NOMO-1 treated with dmso at 0.1 percent for 144 hours (cell line): Measurements from ENCODE around the gene FIBP.
A peak's percentile ranks its signal among the peaks of the same experiment; 100 is the strongest.

ENCODE experiments used
- DNase-seq: peaks from one replicate; lab custom pipeline; 2025; ENCODE audit not compliant: unreplicated experiment; lab: John Stamatoyannopoulos, UW

FIBP gene

DNA sequence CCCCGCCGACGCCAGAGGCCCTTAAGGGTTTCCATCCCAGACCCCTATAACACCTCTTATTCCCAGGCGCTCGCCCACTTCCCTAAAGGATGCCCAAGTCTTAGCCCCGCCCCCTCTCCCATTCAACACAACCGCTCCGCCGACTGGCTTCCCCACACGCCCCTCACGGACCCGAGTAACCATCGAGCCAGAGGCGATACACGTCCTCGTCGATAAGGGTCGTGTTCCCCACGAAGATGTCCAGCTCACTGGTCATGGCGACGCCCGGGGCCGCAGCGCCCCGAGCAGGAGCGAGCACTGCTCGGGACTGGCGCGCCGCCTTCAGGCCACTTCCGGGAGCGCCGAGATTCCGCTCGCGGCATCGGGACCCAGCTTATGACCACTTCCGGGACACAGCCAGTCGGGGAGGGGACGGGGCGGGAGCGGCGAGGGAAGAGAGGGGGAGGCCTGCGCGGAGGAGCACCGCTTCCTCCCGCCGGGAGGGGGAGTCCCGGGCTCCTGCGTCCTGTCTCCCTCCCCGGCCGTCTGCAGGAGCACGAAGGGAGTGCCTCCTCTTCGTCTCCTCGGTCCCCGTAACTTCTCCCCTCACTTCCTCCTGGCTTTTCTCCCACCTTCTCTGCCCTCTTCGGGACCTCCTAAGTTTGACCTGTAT is at the start of gene FIBP:
Gene FIBP (minus strand): TSS at position 309 of the 652 bp plus-strand sequence. CDS start 53 bp downstream, at position 256.
- DNase-seq: peak; percentile 95

DNA sequence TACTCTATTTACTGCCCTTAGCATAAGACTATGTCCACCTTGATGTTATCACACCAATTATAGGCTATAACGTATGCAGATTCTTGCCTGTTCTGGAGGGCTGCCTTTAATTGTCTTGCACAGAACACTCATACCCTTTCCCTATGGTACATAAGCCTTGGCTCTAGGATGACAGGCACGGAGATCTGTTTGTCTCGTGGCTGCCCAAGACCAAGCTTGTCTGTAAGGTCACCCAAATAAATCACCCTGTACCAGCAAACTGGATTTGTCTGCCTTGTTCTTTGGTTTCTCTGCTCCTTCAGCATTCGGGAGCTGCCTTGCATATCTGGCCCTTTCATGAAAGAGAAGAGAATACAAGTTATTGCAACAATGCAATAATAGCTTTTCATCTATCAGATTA is 49.5 kb upstream of the FIBP start:
- no peak for DNase-seq

GRCh38 chr11:65934014-65934413 is 45.7 kb upstream of the FIBP start:
- DNase-seq: no peak

GRCh38 chr11:65932558-65932919 is 44.3 kb upstream of the FIBP start:
- no peak for DNase-seq

- DNase-seq: no peak
These were observed 43.7 kb upstream of the FIBP start for GRCh38 chr11:65931773-65932557.

DNA sequence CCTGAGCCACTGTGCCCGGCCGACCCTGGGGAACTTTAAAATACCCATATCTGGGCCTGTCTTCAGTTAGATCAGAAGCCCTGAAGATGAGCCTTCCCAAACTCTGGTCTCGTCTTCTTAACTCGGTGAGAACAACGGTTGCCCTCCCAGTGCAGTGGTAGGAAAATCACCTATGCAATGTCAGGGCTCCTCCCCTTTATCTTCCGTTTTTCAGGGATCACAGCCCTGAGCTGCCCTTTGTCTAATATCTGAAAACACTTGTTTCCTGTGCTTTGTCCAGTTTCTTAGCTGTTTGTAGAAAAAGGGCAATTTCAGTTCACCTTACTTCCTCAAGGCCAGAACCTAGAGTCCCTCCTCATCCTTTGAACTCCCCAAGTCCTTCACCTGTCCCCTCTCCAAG is 40.4 kb upstream of the FIBP start:
- no peak for DNase-seq

GRCh38 chr11:65927904-65928397 is 39.7 kb upstream of the FIBP start:
- peak; percentile 57 for DNase-seq

DNA sequence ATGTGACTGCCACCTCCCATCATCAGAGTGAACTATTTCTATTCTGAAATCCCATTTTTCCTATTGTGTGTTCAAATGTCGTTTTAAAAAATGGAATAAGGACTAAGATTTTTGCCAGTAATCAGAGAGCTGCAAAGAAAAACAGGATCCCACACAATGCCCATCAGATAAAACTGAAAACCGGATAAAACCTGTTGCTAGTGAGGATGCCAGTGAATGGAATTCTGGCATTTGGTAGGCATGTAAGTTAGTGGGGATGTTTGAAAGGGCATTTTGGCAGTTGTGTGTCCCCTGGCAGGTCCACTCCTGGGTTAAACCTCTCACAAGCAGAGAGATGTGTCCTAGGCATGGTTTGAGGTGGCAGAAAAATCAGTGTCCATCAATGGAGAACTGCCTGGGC is 37.1 kb upstream of the FIBP start:
- no peak for DNase-seq

DNA sequence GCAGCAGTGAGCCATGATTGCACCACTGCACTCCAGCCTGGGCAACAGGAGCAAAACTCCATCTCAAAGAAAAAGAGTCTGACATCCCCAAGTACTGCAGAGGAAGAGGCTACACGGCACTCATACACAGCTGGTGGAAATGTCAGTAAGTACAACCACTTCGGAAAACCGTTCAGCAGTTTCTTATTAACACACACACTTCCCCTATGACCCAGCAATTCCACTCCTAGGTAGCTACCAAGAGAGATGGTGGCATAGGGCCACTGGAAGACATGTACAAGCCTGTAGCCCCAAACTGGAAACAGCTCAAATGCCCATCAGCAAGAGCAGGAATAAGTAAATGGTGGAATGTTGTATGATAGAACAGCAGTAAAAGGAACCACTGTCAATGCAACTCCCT is 34.3 kb upstream of the FIBP start:
- DNase-seq: no peak

DNA sequence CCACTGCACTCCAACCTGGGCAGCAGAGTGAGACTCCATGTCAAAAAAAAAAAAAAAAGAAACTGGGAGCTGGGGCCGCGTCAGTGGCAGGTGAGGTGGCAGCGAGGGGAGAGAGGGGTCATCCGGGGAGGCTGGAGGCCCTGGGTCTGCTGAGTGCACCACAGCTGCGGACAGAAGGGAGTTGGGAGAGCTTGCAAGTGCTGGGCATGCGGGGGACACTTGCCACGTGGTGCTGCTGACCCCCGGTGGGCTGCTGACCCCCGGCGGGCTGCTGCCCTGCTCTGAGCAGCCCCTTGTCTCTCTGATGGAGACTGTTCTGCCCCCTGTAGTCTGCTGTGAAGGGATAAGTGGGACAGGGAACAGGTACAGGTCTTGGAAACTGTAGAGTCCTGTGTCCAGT is 33.6 kb upstream of the FIBP start:
- no peak for DNase-seq

- DNase-seq: no peak
These were observed 32.8 kb upstream of the FIBP start for GRCh38 chr11:65921033-65921555.

GRCh38 chr11:65920372-65920802 is 32.1 kb upstream of the FIBP start:
- no peak for DNase-seq

GRCh38 chr11:65919573-65920371 is 31.5 kb upstream of the FIBP start:
- DNase-seq: peak; percentile 20

- peak; percentile 98 for DNase-seq
These were observed 30.9 kb upstream of the FIBP start, which contains the start of gene DRAP1 for GRCh38 chr11:65919141-65919572. Gene DRAP1, plus strand, starts transcription at chr11:65919426. Its CDS starts 76 bp downstream, at chr11:65919502.

DNA sequence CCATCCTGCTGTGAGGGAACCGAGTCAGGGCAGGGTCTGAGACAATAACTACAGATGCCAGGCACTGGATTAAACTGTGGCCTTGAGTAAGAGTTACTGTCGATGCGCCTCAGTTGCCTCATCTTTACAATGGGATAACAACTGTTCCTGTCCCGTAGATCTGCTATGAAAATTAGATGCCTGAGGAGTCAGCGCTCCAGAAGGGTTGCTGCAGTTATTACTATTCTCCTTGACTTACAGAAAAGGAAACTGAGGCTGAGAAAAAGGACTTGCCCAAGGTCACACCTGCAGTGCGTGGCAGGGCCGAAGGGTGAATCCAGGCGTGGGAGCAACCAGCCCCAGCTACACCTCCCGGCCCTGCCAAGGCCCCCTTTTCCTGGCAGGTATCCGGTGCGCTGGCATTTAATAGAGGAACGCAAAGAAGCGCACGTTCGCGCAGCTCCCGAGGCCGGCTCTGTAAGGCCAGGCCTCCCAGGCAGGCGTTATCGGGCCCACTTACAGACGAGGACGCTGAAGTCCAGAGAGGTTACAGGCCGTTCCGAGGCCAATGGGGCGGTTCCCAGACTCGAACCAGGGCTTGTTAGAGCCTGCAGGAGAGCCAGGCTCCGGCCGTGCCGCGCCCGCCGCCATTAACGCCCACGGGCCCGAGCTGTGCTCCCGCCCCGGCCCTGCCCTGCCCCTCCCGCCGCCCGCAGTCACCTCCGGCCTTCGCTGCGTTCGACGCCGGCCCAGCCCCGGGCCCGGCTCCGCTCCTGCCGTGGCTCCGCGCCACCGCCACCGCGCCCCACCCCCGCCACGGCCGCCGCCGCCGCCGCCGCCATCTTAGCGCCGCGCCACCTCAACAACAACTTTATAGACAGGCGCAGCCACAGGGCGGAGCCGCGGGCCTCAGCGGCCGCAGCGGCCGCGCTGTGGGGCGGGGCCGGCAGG is 30.2 kb upstream of the FIBP start, which contains the start of gene C11orf68:
Gene C11orf68 (minus strand): TSS at position 852 of the 930 bp plus-strand sequence. CDS start 31 bp downstream, at position 821.
- no peak for DNase-seq

DNA sequence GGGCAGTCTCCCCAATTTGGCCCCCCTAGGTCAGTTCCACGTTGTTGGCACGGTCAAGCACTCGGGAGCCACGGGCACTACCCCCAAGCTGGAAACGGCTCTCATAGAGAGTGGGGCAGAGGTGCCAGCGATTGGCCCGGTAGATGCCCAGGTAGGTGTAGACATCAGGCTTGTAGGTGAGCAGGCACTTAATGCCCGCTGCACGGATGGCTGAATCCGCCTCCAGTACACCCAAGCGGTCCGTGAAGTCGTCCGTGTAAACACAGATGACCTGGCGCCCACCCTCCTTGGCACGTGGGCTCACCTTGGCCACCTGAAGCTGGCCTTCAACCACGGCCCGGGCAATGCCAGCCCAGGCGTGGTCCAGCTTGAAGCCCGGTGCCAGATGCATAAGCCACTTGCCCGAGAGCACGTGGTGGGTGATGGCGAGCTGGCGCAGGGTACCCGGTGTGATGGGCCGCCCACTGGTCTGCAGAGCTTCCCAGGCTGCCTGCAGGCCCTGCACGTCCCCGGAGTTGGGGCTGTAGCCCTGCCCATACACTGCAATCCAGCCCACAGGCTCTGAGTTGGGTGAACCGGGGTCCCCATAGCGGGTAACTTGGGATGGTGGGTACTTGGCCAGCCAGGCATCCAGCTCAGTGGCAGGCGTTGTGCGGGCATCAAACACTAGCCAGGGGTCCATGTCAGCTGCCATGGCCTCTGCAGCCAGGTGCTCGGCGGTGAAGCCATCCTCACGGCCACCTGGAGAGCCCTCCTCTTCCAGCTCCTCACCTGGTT is 29.4 kb upstream of the FIBP start:
- no peak for DNase-seq

DNA sequence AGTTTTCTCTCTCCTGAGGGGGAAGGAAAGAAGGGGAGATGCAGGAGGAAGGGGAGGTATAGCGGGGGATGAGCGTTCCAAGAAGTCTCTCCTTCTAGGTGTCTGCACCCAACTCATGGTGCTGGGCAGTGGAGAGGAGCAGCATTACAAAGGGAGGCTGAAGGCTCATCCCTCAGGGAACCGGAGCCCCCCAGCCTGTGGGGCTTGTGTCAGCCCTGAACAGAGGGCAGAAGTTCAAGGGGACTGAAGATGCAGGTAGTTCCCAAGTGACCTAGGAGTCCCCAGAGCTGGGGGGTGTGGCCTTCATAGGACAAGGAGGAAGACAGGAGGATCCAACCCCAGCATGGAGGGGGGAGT is 28.8 kb upstream of the FIBP start:
- no peak for DNase-seq

- no peak for DNase-seq
These were observed 28.1 kb upstream of the FIBP start for GRCh38 chr11:65916391-65916790.

DNA sequence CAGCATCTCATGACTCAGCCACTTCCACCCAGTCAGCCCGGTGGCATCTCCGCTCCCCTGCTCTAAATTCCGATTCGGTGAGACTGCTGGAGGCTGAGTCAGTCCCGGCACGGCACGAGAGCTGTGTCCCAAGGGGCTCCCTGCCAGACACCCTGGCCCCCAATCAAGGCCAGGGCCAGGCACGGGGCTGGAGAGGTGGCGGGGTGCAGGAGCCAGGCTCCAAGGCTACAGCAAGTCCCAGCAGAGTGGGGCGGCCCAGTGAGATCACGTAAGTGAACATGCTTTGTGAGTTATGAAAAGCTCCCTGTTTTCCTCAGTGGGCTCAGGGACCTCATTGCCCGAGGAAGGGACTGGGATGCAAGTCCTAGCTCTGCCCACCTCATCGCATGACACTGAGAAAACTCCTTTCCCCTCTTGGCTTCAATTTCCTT is 27.6 kb upstream of the FIBP start:
- no peak for DNase-seq
